Liver (tissue), 9 donors: ENCODE results near the gene TRIO. TPM values are rescaled to one million over a fixed set of nuclear protein-coding genes. Genes with fewer than 3 reads are reported as not detected.

ENCODE experiments used
- DNase-seq: peaks from one replicate; pipeline ENCODE4 v3.0.0-alpha.2; 2017; ENCODE audit warnings: low spot score
- H3K27ac ChIP-seq, 2 donors: one replicate each; pipeline ENCODE4 v1.7.0; 2013; ENCODE audit warnings: inconsistent platforms in 2 of 2, low read length in 2 of 2, control low read depth in 1 of 2, low read depth in 1 of 2, mild to moderate bottlenecking in 1 of 2
- H3K27me3 ChIP-seq, 4 donors: one replicate each; pipeline versions ENCODE4 v1.6.1 to v1.7.0; 2013; ENCODE audit warnings: low read length in 3 of 4, inconsistent platforms in 1 of 4, mild to moderate bottlenecking in 1 of 4, moderate library complexity in 1 of 4; ENCODE audit not compliant: control insufficient read depth in 4 of 4, insufficient read depth in 4 of 4
- H3K36me3 ChIP-seq, 4 donors: one replicate each; pipeline versions ENCODE4 v1.6.1 to v1.7.0; 2013; ENCODE audit warnings: low read length in 3 of 4, mild to moderate bottlenecking in 3 of 4, low read depth in 1 of 4, moderate library complexity in 1 of 4; ENCODE audit not compliant: control insufficient read depth in 4 of 4, insufficient read depth in 3 of 4
- H3K4me1 ChIP-seq, 4 donors: one replicate each; pipeline versions ENCODE4 v1.6.1 to v1.7.0; 2013; ENCODE audit warnings: low read length in 3 of 4, mild to moderate bottlenecking in 3 of 4, moderate library complexity in 1 of 4; ENCODE audit not compliant: control insufficient read depth in 4 of 4, insufficient read depth in 4 of 4
- H3K4me3 ChIP-seq, 3 donors: one replicate each; pipeline versions ENCODE4 v1.6.1 to v1.7.0; 2013; ENCODE audit warnings: low read length in 3 of 3, control low read depth in 1 of 3, low read depth in 1 of 3, mild to moderate bottlenecking in 1 of 3
- H3K9ac ChIP-seq, 2 donors: one replicate each; pipeline ENCODE4 v1.7.0; 2013; ENCODE audit warnings: low read length in 2 of 2, mild to moderate bottlenecking in 2 of 2, moderate library complexity in 2 of 2, control low read depth in 1 of 2, low read depth in 1 of 2
- H3K9me3 ChIP-seq, 4 donors: one replicate each; pipeline versions ENCODE4 v1.6.1 to v1.7.0; 2013; ENCODE audit warnings: low read length in 3 of 4; ENCODE audit not compliant: control insufficient read depth in 4 of 4
- ATF3 ChIP-seq: IDR thresholded peaks from 2 replicates; pipeline ENCODE4 v1.6.1; 2016; ENCODE audit warnings: antibody characterized with exemption
- EGR1 ChIP-seq, 2 donors: IDR thresholded peaks; 2 replicates each; pipeline ENCODE4 v1.6.1; 2016 to 2018; ENCODE audit warnings: antibody characterized with exemption in 2 of 2, low read depth in 2 of 2
- FOXA1 ChIP-seq: IDR thresholded peaks from 2 replicates; pipeline ENCODE4 v1.6.1; 2016; ENCODE audit warnings: antibody characterized with exemption
- FOXA2 ChIP-seq: IDR thresholded peaks from 2 replicates; pipeline ENCODE4 v1.6.1; 2016; ENCODE audit warnings: antibody characterized with exemption
- GABPA ChIP-seq, 2 donors: IDR thresholded peaks in 1 of 2; conservative IDR thresholded peaks in 1 of 2; 2 replicates each; pipeline ENCODE4 v1.6.1; 2016; ENCODE audit warnings: antibody characterized with exemption in 2 of 2, mild to moderate bottlenecking in 1 of 2, moderate library complexity in 1 of 2
- HNF4A ChIP-seq, 2 donors: conservative IDR thresholded peaks; 2 replicates each; pipeline ENCODE4 v1.6.1; 2016; ENCODE audit warnings: antibody characterized with exemption in 2 of 2, mild to moderate bottlenecking in 2 of 2
- HNF4G ChIP-seq: IDR thresholded peaks from 2 replicates; pipeline ENCODE4 v1.6.1; 2016; ENCODE audit warnings: antibody characterized with exemption
- JUND ChIP-seq, 2 donors: IDR thresholded peaks; 2 replicates each; pipeline ENCODE4 v1.6.1; 2016; ENCODE audit warnings: antibody characterized with exemption in 2 of 2
- NR2F2 ChIP-seq: IDR thresholded peaks from 2 replicates; pipeline ENCODE4 v1.6.1; 2016; ENCODE audit warnings: antibody characterized with exemption
- RAD21 ChIP-seq, 2 donors: IDR thresholded peaks; 2 replicates each; pipeline ENCODE4 v1.6.1; 2016; ENCODE audit warnings: antibody characterized with exemption in 2 of 2, mild to moderate bottlenecking in 2 of 2
- RXRA ChIP-seq, 2 donors: IDR thresholded peaks; 2 replicates each; pipeline ENCODE4 v1.6.1; 2017 to 2018; ENCODE audit warnings: antibody characterized with exemption in 2 of 2, mild to moderate bottlenecking in 1 of 2
- SP1 ChIP-seq: IDR thresholded peaks from 2 replicates; pipeline ENCODE4 v1.6.1; 2018; ENCODE audit warnings: antibody characterized with exemption, mild to moderate bottlenecking
- TAF1 ChIP-seq: conservative IDR thresholded peaks from 2 replicates; pipeline ENCODE4 v1.6.1; 2016; ENCODE audit warnings: antibody characterized with exemption, mild to moderate bottlenecking
- YY1 ChIP-seq: IDR thresholded peaks from 2 replicates; pipeline ENCODE4 v1.6.1; 2016; ENCODE audit warnings: antibody characterized with exemption, mild to moderate bottlenecking
- ZBTB33 ChIP-seq: IDR thresholded peaks from 2 replicates; pipeline ENCODE4 v1.6.1; 2016; ENCODE audit warnings: antibody characterized with exemption
- WGBS: extraction: QIAGEN DNeasy Blood & Tissue Kit; methylation state at CpG from one replicate; pipeline ENCODE4 v1.1.7; 2013; 5-methylcytosine and 5-hydroxymethylcytosine counted together
- polyA plus RNA-seq, 2 donors: library from polyadenylated mRNA; stranded (reverse) in 1 of 2; unstranded in 1 of 2; fragments of 200-250 nt in 1 of 2; fragments of >200 nt in 1 of 2; fragmentation: Nextera tagmentation in 1 of 2; extraction: Ambion mirVana in 1 of 2; gene quantifications; one replicate each; pipeline versions ENCODE4 v1.2.1 to v1.2.3, GENCODE V29; 2013 to 2015
- total RNA-seq, 2 donors: library from RNA; depleted of rRNA; stranded (reverse); fragments of >200 nt; gene quantifications; one replicate each; pipeline ENCODE4 v1.2.3, GENCODE V29; 2014
- TF ChIP-seq, protein P1 (sequence below): IDR thresholded peaks from 2 replicates; pipeline ENCODE4 v1.6.1; 2016; ENCODE audit warnings: antibody characterized with exemption
- TF ChIP-seq, protein P2 (sequence below): IDR thresholded peaks from 2 replicates; pipeline ENCODE4 v1.6.1; 2016; ENCODE audit warnings: antibody characterized with exemption, mild to moderate bottlenecking
- TF ChIP-seq, protein P3 (sequence below): fragments of 150-350 bp; IDR thresholded peaks from 2 replicates; pipeline ENCODE4 v1.5.1; 2017; ENCODE audit warnings: improper control_type of control experiment, low read depth, low read length; ENCODE audit not compliant: missing input control
- donor health status: healthy.
- donor health status: healthy.
- donor health status: healthy.
- donor health status: healthy.
- donor health status: healthy.

Gene TRIO
- total and polyA plus RNA-seq, 4 donors, result 8.5 to 86.2 (median 16.0) TPM

DNA sequence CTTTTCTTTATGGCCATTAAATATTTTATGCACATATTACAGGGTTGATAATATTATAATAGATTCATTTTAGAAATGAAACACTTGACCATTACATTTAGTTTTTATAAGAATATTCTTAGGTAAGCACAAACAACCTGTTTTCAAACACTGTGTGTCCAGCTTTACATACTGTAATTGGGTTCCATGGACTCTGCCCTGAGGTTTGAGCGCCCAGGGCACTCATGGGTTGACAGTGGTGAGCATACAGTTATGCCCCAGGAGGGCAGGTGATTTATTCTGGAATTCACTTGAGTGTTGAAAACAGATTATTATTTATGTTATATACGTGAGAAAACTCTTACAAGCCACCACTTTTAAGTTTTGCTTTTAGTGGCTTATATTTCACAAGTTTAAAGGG is 33.7 kb downstream of the TRIO start:
- DNase-seq, result no peak
- Histone ChIP-seq H3K27ac (no peak overlapping the region), H3K9me3 (no peaks in the 10 kb centered on the region), H3K4me3 (no peak overlapping the region), H3K9ac (no peak overlapping the region), H3K4me1 (peaks cover 7 to 41% (median 25%) of the 10 kb centered on the region in 4 donors), H3K27me3 (no peaks in the 10 kb centered on the region), H3K36me3 (no peaks in the 10 kb centered on the region)
- 53% methylated on average over 2 of the region's 2 CpGs for WGBS
- TF ChIP-seq RAD21 (IDR thresholded peaks at IDR 0.05) (peak in 1 of 2 donors; percentile 12), RXRA (IDR thresholded peaks at IDR 0.05) (peak; percentile 36 to 37), SP1 (peak; percentile 45), HNF4G (peak; percentile 47), NR2F2 (no peak), HNF4A (conservative IDR thresholded peaks at IDR 0.05) (peak; percentile 92 to 96), YY1 (no peak)

DNA sequence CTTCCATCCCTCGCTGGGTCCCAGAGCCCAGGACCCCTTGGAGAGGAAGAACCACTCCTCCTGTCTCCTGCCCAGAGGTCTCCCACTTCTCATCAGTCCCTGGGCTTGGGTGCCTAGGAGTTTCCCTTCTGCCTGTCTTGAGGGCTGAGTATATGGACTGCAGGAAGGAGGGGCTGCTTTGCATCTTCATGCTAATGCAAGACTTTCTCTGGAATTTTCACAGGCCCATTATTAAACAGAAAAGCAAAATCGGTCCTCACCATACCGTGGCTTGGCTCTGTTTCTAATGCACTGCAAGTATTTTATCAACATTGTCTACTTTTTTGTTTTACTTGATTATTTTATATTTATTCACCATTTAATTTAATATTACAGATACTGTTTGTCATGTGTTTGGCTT is 34.5 kb downstream of the TRIO start:
- WGBS, result 85% methylated on average over 3 of the region's 3 CpGs
- H3K9me3 ChIP-seq, result no peaks in the 10 kb centered on the region
- no peak overlapping the region for H3K4me3 ChIP-seq
- H3K27me3 ChIP-seq, result no peaks in the 10 kb centered on the region
- peaks cover 2 to 33% (median 21%) of the 10 kb centered on the region in 4 donors for H3K4me1 ChIP-seq
- TF ChIP-seq YY1, result no peak
- TF ChIP-seq EGR1 (IDR thresholded peaks at IDR 0.05; ENCODE audit: low read depth in 2 of 2), result no peak
- TF ChIP-seq NR2F2, result no peak
- no peak for TF ChIP-seq ZBTB33
- TF ChIP-seq, protein P1, sequence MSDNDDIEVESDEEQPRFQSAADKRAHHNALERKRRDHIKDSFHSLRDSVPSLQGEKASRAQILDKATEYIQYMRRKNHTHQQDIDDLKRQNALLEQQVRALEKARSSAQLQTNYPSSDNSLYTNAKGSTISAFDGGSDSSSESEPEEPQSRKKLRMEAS, result no peak
- TF ChIP-seq HNF4G, result no peak
- TF ChIP-seq, protein P2, sequence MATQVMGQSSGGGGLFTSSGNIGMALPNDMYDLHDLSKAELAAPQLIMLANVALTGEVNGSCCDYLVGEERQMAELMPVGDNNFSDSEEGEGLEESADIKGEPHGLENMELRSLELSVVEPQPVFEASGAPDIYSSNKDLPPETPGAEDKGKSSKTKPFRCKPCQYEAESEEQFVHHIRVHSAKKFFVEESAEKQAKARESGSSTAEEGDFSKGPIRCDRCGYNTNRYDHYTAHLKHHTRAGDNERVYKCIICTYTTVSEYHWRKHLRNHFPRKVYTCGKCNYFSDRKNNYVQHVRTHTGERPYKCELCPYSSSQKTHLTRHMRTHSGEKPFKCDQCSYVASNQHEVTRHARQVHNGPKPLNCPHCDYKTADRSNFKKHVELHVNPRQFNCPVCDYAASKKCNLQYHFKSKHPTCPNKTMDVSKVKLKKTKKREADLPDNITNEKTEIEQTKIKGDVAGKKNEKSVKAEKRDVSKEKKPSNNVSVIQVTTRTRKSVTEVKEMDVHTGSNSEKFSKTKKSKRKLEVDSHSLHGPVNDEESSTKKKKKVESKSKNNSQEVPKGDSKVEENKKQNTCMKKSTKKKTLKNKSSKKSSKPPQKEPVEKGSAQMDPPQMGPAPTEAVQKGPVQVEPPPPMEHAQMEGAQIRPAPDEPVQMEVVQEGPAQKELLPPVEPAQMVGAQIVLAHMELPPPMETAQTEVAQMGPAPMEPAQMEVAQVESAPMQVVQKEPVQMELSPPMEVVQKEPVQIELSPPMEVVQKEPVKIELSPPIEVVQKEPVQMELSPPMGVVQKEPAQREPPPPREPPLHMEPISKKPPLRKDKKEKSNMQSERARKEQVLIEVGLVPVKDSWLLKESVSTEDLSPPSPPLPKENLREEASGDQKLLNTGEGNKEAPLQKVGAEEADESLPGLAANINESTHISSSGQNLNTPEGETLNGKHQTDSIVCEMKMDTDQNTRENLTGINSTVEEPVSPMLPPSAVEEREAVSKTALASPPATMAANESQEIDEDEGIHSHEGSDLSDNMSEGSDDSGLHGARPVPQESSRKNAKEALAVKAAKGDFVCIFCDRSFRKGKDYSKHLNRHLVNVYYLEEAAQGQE, result no peak
- no peak for TF ChIP-seq RXRA (IDR thresholded peaks at IDR 0.05)
- no peak for TF ChIP-seq RAD21 (IDR thresholded peaks at IDR 0.05)
- TF ChIP-seq HNF4A (conservative IDR thresholded peaks at IDR 0.05), result no peak
- TF ChIP-seq, protein P3, sequence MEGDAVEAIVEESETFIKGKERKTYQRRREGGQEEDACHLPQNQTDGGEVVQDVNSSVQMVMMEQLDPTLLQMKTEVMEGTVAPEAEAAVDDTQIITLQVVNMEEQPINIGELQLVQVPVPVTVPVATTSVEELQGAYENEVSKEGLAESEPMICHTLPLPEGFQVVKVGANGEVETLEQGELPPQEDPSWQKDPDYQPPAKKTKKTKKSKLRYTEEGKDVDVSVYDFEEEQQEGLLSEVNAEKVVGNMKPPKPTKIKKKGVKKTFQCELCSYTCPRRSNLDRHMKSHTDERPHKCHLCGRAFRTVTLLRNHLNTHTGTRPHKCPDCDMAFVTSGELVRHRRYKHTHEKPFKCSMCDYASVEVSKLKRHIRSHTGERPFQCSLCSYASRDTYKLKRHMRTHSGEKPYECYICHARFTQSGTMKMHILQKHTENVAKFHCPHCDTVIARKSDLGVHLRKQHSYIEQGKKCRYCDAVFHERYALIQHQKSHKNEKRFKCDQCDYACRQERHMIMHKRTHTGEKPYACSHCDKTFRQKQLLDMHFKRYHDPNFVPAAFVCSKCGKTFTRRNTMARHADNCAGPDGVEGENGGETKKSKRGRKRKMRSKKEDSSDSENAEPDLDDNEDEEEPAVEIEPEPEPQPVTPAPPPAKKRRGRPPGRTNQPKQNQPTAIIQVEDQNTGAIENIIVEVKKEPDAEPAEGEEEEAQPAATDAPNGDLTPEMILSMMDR, result no peak
- no peak for TF ChIP-seq TAF1
- no peak for TF ChIP-seq FOXA2
- TF ChIP-seq ATF3, result no peak
- no peak for TF ChIP-seq SP1
- no peak for TF ChIP-seq FOXA1
- TF ChIP-seq GABPA (IDR thresholded peaks at IDR 0.05 in 1 of 2, conservative IDR thresholded peaks at IDR 0.05 in 1 of 2), result no peak
- TF ChIP-seq JUND (IDR thresholded peaks at IDR 0.05), result no peak
- no peak for DNase-seq
- no peak overlapping the region for H3K9ac ChIP-seq
- no peaks in the 10 kb centered on the region for H3K36me3 ChIP-seq
- H3K27ac ChIP-seq, result no peak overlapping the region
